Small intestine (tissue), 16 donors: Measurements from ENCODE around the gene UTRN. TPM values are rescaled to one million over a fixed set of nuclear protein-coding genes. Genes with fewer than 3 reads are reported as not detected.

ENCODE experiments used
- DNase-seq, 2 donors: peaks; one replicate each; pipeline versions ENCODE4 v3.0.0 to v3.0.0-alpha.2; 2013
- FAIRE-seq: peaks from 2 replicates; lab custom pipeline; 2012; peaks lifted over from hg19 to GRCh38; lab: Jason Lieb, UNC
- H3K27ac ChIP-seq, 3 donors: one replicate each; pipeline ENCODE4 v1.5.1; 2013; ENCODE audit warnings: low read length in 2 of 3, mild to moderate bottlenecking in 2 of 3, control low read depth in 1 of 3, inconsistent platforms in 1 of 3, low read depth in 1 of 3, moderate library complexity in 1 of 3
- H3K27me3 ChIP-seq, 3 donors: one replicate each; pipeline ENCODE4 v1.6.1; 2013; ENCODE audit warnings: low read length in 3 of 3, inconsistent platforms in 1 of 3; ENCODE audit not compliant: control insufficient read depth in 3 of 3, insufficient read depth in 3 of 3
- H3K36me3 ChIP-seq, 3 donors: one replicate each; pipeline ENCODE4 v1.6.1; 2013; ENCODE audit warnings: low read length in 3 of 3, inconsistent platforms in 1 of 3, low read depth in 1 of 3, mild to moderate bottlenecking in 1 of 3, moderate library complexity in 1 of 3; ENCODE audit not compliant: control insufficient read depth in 3 of 3, insufficient read depth in 2 of 3
- H3K4me1 ChIP-seq, 3 donors: one replicate each; pipeline ENCODE4 v1.6.1; 2013; ENCODE audit warnings: low read length in 2 of 3, inconsistent platforms in 1 of 3, low read depth in 1 of 3, mild to moderate bottlenecking in 1 of 3, moderate library complexity in 1 of 3; ENCODE audit not compliant: control insufficient read depth in 3 of 3, insufficient read depth in 2 of 3
- H3K4me3 ChIP-seq, 3 donors: one replicate each; pipeline ENCODE4 v1.5.1; 2013; ENCODE audit warnings: low read length in 3 of 3, control low read depth in 1 of 3, inconsistent platforms in 1 of 3, low read depth in 1 of 3, mild to moderate bottlenecking in 1 of 3, moderate library complexity in 1 of 3
- H3K9me3 ChIP-seq, 2 donors: one replicate each; pipeline ENCODE4 v1.6.1; 2013; ENCODE audit warnings: low read depth in 1 of 2, low read length in 1 of 2; ENCODE audit not compliant: control insufficient read depth in 2 of 2, insufficient read depth in 1 of 2
- WGBS, 3 donors: extraction: QIAGEN DNeasy Blood & Tissue Kit; methylation state at CpG; one replicate each; pipeline ENCODE4 v1.1.7; 2013; 5-methylcytosine and 5-hydroxymethylcytosine counted together
- long read RNA-seq, 10 donors: transcript quantifications; one replicate each; lab custom pipeline, GENCODE V29; 2026
- polyA plus RNA-seq, 4 donors: library from polyadenylated mRNA; stranded (reverse) in 3 of 4; unstranded in 1 of 4; fragments of 200-250 nt in 3 of 4; fragments of 120-200 nt in 1 of 4; gene quantifications; one replicate each; pipeline versions ENCODE4 v1.2.1 to v1.2.3, GENCODE V29; 2013
- donor health status: healthy with polysubstance abuse.
- donor health status: control.
- donor health status: control.
- donor health status: Bipolar disorder and iron deficiency.
- donor health status: healthy.

UTRN gene
- 10 to 100 TPM in 3 of 4 donors, 1 to 10 TPM in 1; 10.0 to 49.1 (median 18.2) TPM for polyA plus RNA-seq
- long read RNA-seq, donor 1: 0 reads
- long read RNA-seq, donor 2: 0 reads
- long read RNA-seq, donor 3: 0 reads
- long read RNA-seq, donor 4: 0 reads
- long read RNA-seq, donor 5, partial matches to known transcripts: 0 of 1 reads
- long read RNA-seq, donor 5, other reads (novel, unspliced or antisense): 0 of 1 reads
- long read RNA-seq, donor 6: 0 reads
- long read RNA-seq, donor 7: 0 reads
- long read RNA-seq, donor 8: 0 reads
- long read RNA-seq, donor 9: 0 reads
- long read RNA-seq, donor 10, partial matches to known transcripts: 37 of 37 reads
- long read RNA-seq, donor 10, other reads (novel, unspliced or antisense): 0 of 37 reads

- DNase-seq (peak; percentile 75 to 90), FAIRE-seq (no peak)
- Histone ChIP-seq H3K4me3 (peak within 1 kb of the TSS; percentile 71 to 97 (median 73)), H3K36me3 (no peaks in the 10 kb centered on the region), H3K27ac (peak within 1 kb of the TSS; percentile 6 to 97 (median 93)), H3K4me1 (peaks cover 0 to 3% (median 3%) of the 10 kb centered on the region in 3 donors), H3K27me3 (no peaks in the 10 kb centered on the region), H3K9me3 (no peaks in the 10 kb centered on the region)
- WGBS, 3 donors: 0% methylated on average over 66 to 84 of the region's 84 CpGs
Measured at GRCh38 chr6:144284783-144285547, at the start of gene UTRN. TSS of gene UTRN (plus strand) at chr6:144285335. CDS start at chr6:144291829, 6,494 bp downstream.

GRCh38 chr6:144244688-144245087, 40.4 kb upstream of the UTRN start:
- WGBS, 3 donors: 92 to 96% (median 93%) methylated on average over 4 of the region's 4 CpGs
- no peak for FAIRE-seq
- no peaks in the 10 kb centered on the region for H3K4me1 ChIP-seq
- H3K36me3 ChIP-seq: no peaks in the 10 kb centered on the region
- H3K27me3 ChIP-seq: no peaks in the 10 kb centered on the region
- H3K9me3 ChIP-seq: peaks cover 0 to 13% of the 10 kb centered on the region in 2 donors
- no peak for DNase-seq
- H3K27ac ChIP-seq: no peak overlapping the region
- no peak overlapping the region for H3K4me3 ChIP-seq

- FAIRE-seq: no peak
- 83 to 88% (median 86%) methylated on average over 5 of the region's 5 CpGs for WGBS, 3 donors
Measured at GRCh38 chr6:144246988-144247387, 38.1 kb upstream of the UTRN start.

GRCh38 chr6:144248003-144248402, 37.1 kb upstream of the UTRN start:
- no peak overlapping the region for H3K27ac ChIP-seq
- 62 to 72% (median 71%) methylated on average over 2 of the region's 2 CpGs for whole genome bisulfite sequencing, 3 donors
- no peaks in the 10 kb centered on the region for H3K36me3 ChIP-seq
- peaks cover 0 to 13% of the 10 kb centered on the region in 2 donors for H3K9me3 ChIP-seq
- H3K27me3 ChIP-seq: no peaks in the 10 kb centered on the region
- no peak overlapping the region for H3K4me3 ChIP-seq
- no peak for FAIRE-seq
- DNase-seq: no peak
- no peaks in the 10 kb centered on the region for H3K4me1 ChIP-seq

More at GRCh38 chr6:144246988-144247387, 38.1 kb upstream of the UTRN start:
- no peaks in the 10 kb centered on the region for H3K36me3 ChIP-seq
- no peak overlapping the region for H3K27ac ChIP-seq
- peaks cover 0 to 13% of the 10 kb centered on the region in 2 donors for H3K9me3 ChIP-seq
- H3K4me1 ChIP-seq: no peaks in the 10 kb centered on the region
- no peak for DNase-seq
- H3K27me3 ChIP-seq: no peaks in the 10 kb centered on the region
- H3K4me3 ChIP-seq: no peak overlapping the region

GRCh38 chr6:144248476-144249301, 36.4 kb upstream of the UTRN start:
- 58 to 88% (median 65%) methylated on average over 3 of the region's 3 CpGs for WGBS, 3 donors

GRCh38 chr6:144250276-144250675, 34.9 kb upstream of the UTRN start:
- no peak overlapping the region for H3K4me3 ChIP-seq
- 58 to 73% (median 64%) methylated on average over 3 of the region's 3 CpGs for WGBS, 3 donors
- FAIRE-seq (no peak), DNase-seq (no peak)
- H3K9me3 ChIP-seq: peaks cover 0 to 9% of the 10 kb centered on the region in 2 donors
- H3K27ac ChIP-seq: no peak overlapping the region
- H3K36me3 ChIP-seq: no peaks in the 10 kb centered on the region
- H3K27me3 ChIP-seq: no peaks in the 10 kb centered on the region
- H3K4me1 ChIP-seq: no peaks in the 10 kb centered on the region

More at GRCh38 chr6:144248476-144249301, 36.4 kb upstream of the UTRN start:
- Histone ChIP-seq H3K4me3 (no peak overlapping the region), H3K27me3 (no peaks in the 10 kb centered on the region), H3K27ac (no peak overlapping the region), H3K36me3 (no peaks in the 10 kb centered on the region), H3K4me1 (no peaks in the 10 kb centered on the region), H3K9me3 (peaks cover 0 to 13% of the 10 kb centered on the region in 2 donors)
- FAIRE-seq: no peak
- no peak for DNase-seq

- Histone ChIP-seq H3K4me3 (no peak overlapping the region), H3K4me1 (no peaks in the 10 kb centered on the region), H3K9me3 (no peaks in the 10 kb centered on the region), H3K27ac (no peak overlapping the region), H3K27me3 (no peaks in the 10 kb centered on the region), H3K36me3 (no peaks in the 10 kb centered on the region)
- DNase-seq: no peak
- no peak for FAIRE-seq
Measured at GRCh38 chr6:144252259-144252658, 32.9 kb upstream of the UTRN start.

- H3K36me3 ChIP-seq: no peaks in the 10 kb centered on the region
- H3K27ac ChIP-seq: no peak overlapping the region
- no peak overlapping the region for H3K4me3 ChIP-seq
- H3K4me1 ChIP-seq: peaks cover 0 to 3% (median 0%) of the 10 kb centered on the region in 3 donors
- DNase-seq (no peak), FAIRE-seq (no peak)
- WGBS, 3 donors: 61 to 67% (median 65%) methylated on average over 2 of the region's 2 CpGs
- H3K27me3 ChIP-seq: no peaks in the 10 kb centered on the region
- H3K9me3 ChIP-seq: peaks cover 0 to 6% of the 10 kb centered on the region in 2 donors
Measured at GRCh38 chr6:144259986-144260385, 25.1 kb upstream of the UTRN start.
